ENCODE results near the gene SETX. TPM values are rescaled to one million over a fixed set of nuclear protein-coding genes. Genes with fewer than 3 reads are reported as not detected.
A peak's percentile ranks its signal among the peaks of the same experiment; 100 is the strongest.

The SETX gene
- total RNA-seq, 1 experiment from 2014 or later, result 44.3 TPM

DNA sequence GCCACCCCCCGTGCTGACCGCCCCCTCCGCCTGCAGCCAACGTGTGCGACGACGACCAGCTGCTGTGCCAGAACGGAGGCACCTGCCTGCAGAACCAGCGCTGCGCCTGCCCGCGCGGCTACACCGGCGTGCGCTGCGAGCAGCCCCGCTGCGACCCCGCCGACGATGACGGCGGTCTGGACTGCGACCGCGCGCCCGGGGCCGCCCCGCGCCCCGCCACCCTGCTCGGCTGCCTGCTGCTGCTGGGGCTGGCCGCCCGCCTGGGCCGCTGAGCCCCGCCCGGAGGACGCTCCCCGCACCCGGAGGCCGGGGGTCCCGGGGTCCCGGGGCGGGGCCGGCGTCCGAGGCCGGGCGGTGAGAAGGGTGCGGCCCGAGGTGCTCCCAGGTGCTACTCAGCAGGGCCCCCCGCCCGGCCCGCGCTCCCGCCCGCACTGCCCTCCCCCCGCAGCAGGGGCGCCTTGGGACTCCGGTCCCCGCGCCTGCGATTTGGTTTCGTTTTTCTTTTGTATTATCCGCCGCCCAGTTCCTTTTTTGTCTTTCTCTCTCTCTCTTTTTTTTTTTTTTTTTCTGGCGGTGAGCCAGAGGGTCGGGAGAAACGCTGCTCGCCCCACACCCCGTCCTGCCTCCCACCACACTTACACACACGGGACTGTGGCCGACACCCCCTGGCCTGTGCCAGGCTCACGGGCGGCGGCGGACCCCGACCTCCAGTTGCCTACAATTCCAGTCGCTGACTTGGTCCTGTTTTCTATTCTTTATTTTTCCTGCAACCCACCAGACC lies 112.8 kb downstream of the SETX start:
- no peaks in the 10 kb centered on the region for H3K9me3 Mint-ChIP-seq
- no peak overlapping the region for H3K9ac ChIP-seq (ENCODE audit: extremely low read depth, insufficient read length, low read length)

More for the DNA sequence above, 112.8 kb downstream of the SETX start:
- Mint-ChIP-seq H3K4me1 (peaks cover 10 to 35% of the 10 kb centered on the region in 2 experiments; a peak in 3 of 4 replicates), H3K4me3 (peak overlapping the region; percentile 74 to 87), H3K27ac (no peak overlapping the region), H3K27me3 (ENCODE audit: low read depth) (peaks cover 52% of the 10 kb centered on the region), H3K36me3 (ENCODE audit: insufficient read depth in 1 of 3, low read depth in 3 of 3) (no peaks in the 10 kb centered on the region; a peak in 1 of 7 replicates)
- no peaks in the 10 kb centered on the region for H3K79me2 ChIP-seq (ENCODE audit: insufficient read depth, low read length)
- no peak overlapping the region for H4K8ac ChIP-seq (replicated peaks; ENCODE audit: insufficient read length, low read depth, low read length)
- H3K56ac ChIP-seq (ENCODE audit: insufficient read length, low read depth, low read length), result no peak overlapping the region
- H4K5ac ChIP-seq (ENCODE audit: insufficient read length, low read depth, low read length), result no peak overlapping the region
- no peaks in the 10 kb centered on the region; the same call in 1 of the 2 replicates for H3K27me3 ChIP-seq (ENCODE audit: insufficient read depth, low read length)
- H2BK120ac ChIP-seq (ENCODE audit: low read depth, low read length, poor library complexity, severe bottlenecking), result no peak overlapping the region
- peaks cover 18% of the 10 kb centered on the region for H3K23me2 ChIP-seq (ENCODE audit: insufficient read length, low read depth, low read length, poor library complexity, severe bottlenecking)
- H4K91ac ChIP-seq (ENCODE audit: insufficient read length, low read depth, low read length), result no peak overlapping the region
- H3K27ac ChIP-seq (ENCODE audit: insufficient read length, low read depth, low read length), result no peak overlapping the region
- no peak overlapping the region for H3T11ph ChIP-seq (ENCODE audit: low read length)
- H3K18ac ChIP-seq (ENCODE audit: insufficient read length, low read depth, low read length), result peak overlapping the region; percentile 40
- H2AFZ ChIP-seq (ENCODE audit: low read length), result no peak overlapping the region
- no peaks in the 10 kb centered on the region; the same call in 1 of the 2 replicates for H3K4me1 ChIP-seq (ENCODE audit: insufficient read depth, low read length)
- TF ChIP-seq, protein P1, sequence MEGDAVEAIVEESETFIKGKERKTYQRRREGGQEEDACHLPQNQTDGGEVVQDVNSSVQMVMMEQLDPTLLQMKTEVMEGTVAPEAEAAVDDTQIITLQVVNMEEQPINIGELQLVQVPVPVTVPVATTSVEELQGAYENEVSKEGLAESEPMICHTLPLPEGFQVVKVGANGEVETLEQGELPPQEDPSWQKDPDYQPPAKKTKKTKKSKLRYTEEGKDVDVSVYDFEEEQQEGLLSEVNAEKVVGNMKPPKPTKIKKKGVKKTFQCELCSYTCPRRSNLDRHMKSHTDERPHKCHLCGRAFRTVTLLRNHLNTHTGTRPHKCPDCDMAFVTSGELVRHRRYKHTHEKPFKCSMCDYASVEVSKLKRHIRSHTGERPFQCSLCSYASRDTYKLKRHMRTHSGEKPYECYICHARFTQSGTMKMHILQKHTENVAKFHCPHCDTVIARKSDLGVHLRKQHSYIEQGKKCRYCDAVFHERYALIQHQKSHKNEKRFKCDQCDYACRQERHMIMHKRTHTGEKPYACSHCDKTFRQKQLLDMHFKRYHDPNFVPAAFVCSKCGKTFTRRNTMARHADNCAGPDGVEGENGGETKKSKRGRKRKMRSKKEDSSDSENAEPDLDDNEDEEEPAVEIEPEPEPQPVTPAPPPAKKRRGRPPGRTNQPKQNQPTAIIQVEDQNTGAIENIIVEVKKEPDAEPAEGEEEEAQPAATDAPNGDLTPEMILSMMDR (conservative IDR thresholded peaks at IDR 0.05), result no peak
- no CpG with 5 or more reads among the region's 81 CpGs for WGBS (ENCODE audit: extremely low coverage, insufficient read length, low lambda C conversion rate)
- no peak overlapping the region for H3K4ac ChIP-seq (ENCODE audit: low read depth, low read length)
- no peak overlapping the region for H2BK12ac ChIP-seq (ENCODE audit: insufficient read length, low read depth, low read length)
- no peak overlapping the region for H2BK15ac ChIP-seq (ENCODE audit: low read depth, low read length)
- H3K9me3 ChIP-seq (ENCODE audit: control insufficient read depth, low read depth, low read length), result no peaks in the 10 kb centered on the region
- H2BK5ac ChIP-seq (ENCODE audit: insufficient read length, low read length), result no peak overlapping the region
- H4K20me1 ChIP-seq (ENCODE audit: control insufficient read depth, insufficient read depth, insufficient read length), result no peaks in the 10 kb centered on the region
- no peak overlapping the region for H3K14ac ChIP-seq (ENCODE audit: insufficient read depth, low read length)
- H3K23ac ChIP-seq (ENCODE audit: insufficient read length, low read depth, low read length), result no peak overlapping the region
- peak; percentile 56 for DNase-seq
- H3K79me1 ChIP-seq (ENCODE audit: insufficient read depth, low read depth, low read length, poor library complexity, severe bottlenecking), result no peaks in the 10 kb centered on the region
- peak overlapping the region; percentile 65 for H3K4me2 ChIP-seq (ENCODE audit: insufficient read depth, insufficient read length, low read length)
- no peak overlapping the region for H2BK20ac ChIP-seq (ENCODE audit: low read depth, low read length, poor library complexity, severe bottlenecking)
- H2AK5ac ChIP-seq (ENCODE audit: insufficient read length, low read length), result no peak overlapping the region
